ENCODE measurements around the gene ZNF423.

The ZNF423 gene

DNA sequence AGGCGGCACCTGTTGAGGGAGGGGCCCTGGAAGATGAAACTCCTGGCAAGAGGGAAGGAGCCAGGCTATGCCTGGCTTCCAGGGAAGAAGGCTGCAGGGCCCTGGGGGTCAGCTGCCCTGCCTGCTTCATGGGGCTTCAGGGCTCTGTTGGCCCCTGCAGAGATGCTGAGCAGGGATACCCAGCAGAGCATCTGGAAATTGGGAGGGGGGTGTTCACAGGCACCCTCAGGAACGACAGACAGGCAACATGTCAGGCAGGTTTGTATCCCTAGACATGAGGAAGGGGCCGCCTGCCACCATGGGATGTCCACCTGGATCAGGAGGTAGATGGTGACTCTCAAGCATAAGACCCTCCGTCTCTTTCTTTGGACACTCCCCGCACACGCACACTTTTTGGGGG is 13.8 kb upstream of the ZNF423 start:
- no peak for DNase-seq (ENCODE audit: low read depth)

DNA sequence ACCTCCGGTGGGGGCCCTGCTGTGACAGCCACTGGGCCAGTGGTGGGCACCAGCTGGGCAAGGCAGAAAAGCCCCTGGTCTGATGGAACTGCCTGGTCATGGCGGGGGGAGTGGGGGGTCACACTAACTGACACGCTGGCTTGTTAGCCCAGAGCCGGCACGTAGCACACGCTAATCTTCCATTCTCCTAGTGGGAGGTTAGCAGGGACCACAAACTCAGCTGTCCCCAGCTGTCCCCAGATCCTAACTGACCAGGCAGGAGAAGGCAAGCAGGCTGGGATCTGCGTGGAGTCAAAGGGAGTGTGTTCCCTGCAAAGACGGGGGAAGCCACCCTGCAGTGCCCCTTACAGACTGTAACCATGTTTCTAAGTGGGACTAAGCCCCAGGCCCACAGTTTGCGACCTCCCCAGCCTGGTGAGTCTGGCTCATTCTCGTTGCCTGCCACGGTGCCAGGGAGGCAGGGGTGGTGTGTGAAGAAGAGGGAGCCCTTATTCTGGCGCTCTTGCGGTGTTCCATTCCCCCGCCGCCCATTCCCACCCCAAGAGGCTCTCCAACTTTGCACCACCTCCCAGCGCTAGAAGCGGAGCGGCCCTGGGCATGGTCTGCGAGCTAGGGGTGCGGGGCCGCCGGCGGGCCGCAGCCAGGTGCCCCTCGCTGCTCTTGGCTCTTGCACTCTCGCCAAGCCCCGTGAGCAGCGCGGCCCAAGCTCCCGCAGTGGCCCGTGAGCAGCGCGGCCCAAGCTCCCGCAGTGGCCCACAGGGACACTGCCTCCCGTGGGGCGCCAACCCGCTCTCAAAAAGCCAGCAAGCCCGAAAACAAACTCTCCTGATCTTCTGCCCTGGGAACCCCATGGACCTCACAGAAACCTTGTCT is 12.1 kb upstream of the ZNF423 start:
- DNase-seq (ENCODE audit: low read depth): no peak

DNA sequence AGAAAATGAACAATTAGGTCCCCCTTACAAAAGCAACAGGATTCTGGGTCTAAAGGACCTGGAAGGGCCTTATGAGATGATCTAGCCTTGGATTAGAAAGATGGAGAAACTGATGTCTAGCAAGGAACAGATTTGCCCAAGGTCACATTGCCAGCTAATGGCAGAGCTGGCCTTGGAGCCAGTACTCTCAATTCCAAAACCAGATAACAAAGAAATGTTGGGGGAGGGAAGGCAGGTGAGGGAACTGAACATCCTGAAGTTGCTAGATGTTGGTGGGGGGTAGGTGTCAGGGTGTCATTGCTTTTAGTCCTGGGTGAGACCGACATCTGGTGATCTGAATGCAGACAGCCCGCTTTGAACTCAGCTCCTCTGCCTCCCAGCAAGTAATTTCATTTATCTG is 11.3 kb upstream of the ZNF423 start:
- DNase-seq (ENCODE audit: low read depth): no peak

DNA sequence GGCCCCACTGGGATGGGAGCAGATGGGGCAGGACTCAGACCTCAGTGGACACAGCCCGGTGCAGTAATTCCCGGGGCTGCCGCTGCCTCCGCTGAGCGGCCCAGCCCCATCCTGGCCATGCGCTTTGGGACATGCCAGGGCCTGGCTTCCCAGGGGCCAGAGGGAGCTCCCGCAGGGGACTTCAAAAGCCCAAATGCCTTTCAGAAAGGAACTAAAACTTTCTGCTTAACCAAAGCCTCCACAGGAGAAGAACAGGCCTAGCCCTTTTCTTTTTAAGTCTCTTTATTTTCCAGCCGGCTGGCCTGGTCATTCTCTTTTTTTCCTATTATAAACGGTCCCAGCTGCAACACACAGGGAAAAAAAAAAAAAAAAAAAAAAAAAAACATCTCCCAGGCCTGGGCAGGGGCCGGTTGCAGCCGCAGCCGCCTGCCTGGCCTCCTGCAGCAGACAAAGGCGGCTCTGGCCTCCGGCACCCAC is 10.7 kb upstream of the ZNF423 start:
- DNase-seq (ENCODE audit: low read depth): no peak

DNA sequence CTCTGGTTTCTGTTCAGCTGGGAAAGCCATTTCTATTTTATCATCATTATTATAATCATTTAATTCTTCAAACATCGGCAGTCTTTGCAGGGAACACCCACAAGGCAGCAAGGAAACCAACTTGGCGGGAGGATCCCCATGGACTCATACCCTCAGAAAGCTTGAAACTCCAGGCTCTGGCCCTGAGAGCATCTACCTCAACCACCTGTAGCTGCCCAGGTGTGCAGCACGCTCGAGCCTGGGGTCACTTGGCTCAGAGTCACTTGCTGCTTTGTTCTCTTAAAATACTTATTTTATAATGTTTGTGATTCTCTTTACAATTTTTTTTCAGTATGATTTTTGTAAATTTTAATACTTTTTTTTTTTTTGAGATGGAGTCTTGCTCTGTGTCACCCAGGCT is 6.8 kb upstream of the ZNF423 start:
- DNase-seq (ENCODE audit: low read depth): no peak

DNA sequence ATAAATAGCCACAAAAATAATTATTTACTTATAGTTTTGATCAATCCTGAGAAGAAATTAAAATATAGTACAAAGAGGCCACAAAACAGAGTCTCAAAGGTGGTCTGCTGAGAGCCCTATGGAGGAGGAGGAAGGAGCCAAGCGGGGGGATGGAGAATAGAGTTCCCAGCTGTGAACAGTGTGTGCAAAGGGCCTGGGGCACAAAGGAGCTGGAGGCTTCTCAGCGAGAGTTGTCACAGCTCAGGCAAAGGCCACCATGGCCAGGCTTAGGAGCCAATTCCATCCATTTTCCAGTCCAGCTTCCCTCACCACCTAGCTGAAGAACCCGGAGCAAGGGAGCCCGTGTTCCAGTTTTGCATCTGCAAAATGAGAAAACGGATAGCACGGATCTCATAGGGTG is 5.4 kb upstream of the ZNF423 start:
- DNase-seq (ENCODE audit: low read depth): no peak

DNA sequence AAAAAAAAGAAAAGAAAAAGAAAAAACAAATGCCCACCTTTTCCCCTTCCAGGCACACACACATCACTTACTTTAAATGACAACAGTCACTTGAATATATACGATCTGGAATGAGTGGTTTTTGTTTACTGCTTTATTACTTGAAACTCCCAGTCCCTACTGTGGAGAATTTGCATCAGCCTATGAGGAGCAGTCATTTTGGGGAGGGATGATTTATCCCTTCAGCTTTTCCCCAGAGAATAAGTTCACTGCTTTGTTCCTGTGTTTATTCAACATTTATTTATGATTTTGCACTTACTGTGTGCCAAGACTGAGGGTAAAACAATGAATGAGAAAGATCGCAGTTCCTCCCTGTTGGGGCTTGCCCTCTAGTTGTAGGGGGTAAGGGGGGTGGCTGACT is 4.7 kb upstream of the ZNF423 start:
- DNase-seq (ENCODE audit: low read depth): no peak

DNA sequence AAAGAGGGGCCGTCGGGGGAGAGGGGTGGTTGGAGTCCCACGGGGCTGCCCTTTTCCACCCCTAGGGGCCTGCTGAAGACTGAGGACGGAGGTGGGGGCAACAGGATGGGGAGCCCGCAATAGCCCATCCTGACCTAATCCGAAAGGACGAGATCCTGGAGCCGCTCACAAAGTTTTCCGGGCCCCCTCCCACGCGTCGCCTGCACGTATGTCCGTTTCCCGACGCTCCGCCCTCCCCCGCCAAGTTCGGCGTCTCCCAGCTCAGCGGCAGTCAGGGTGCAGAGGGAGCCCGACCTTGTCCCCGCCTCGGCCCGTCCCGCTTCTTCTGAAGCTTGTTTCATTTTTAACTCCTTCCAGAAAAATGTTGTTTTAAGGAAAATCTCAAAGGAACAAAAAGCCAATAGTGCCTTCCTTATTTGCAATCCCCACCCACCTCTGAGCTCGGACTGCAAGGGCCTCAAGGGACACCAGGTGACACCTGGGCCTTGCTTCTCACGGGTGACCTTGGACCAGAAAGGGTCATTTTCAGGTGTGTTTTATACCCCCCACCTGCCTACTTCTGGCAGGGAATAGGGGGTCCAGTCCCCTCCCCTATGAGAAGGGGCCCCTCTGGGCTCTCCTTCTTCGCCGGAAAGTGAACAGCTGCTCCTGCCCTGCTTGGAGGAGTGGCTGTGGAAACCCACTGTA is 3.4 kb upstream of the ZNF423 start:
- DNase-seq (ENCODE audit: low read depth): no peak

DNA sequence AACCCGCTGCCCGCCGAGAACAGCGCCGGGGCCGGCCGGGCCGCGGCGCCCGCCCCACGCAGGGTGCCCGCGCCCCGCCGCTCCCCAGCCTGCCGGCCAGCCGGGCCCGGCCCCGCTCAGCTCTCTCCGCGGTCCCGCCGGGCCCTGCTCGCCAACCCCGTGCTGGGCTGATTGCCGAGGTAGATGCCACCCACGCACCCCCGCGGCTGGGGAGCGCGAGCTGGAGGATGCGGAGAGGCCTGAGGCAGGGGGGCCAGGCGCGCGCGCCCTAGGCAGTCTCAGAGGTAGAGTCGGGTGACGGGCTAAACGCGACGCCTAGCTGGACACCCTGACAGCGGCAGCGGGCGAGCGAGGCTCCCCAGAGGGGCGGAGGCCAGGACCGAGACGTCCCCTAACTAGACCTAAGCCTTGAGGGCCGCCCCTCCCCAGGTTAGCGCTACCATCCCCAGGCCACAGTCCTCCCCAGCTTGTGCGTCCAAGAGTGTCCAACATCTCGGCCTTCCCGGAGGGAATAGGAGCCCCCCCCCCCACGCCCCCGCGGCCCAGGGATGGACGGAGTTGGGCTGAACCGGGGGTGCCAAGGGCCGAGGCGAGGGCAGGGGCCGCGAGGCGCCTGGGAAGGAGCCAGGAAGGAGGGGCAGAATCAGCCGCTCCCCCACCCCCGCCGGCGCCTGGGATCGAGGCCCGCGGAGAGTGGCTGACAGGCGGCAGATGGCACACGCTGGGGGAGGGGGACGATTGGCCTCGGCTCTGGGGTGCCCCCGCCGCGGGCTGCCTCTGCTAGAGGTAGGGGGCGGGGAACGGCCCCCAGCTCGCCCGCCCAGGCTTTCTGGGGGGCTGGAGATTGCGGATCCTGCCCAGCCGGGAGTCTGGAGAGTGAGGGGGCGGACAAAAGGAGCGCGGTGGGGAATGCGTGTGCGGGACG is 2.5 kb upstream of the ZNF423 start:
- peak; percentile 43 for DNase-seq (ENCODE audit: low read depth)

DNA sequence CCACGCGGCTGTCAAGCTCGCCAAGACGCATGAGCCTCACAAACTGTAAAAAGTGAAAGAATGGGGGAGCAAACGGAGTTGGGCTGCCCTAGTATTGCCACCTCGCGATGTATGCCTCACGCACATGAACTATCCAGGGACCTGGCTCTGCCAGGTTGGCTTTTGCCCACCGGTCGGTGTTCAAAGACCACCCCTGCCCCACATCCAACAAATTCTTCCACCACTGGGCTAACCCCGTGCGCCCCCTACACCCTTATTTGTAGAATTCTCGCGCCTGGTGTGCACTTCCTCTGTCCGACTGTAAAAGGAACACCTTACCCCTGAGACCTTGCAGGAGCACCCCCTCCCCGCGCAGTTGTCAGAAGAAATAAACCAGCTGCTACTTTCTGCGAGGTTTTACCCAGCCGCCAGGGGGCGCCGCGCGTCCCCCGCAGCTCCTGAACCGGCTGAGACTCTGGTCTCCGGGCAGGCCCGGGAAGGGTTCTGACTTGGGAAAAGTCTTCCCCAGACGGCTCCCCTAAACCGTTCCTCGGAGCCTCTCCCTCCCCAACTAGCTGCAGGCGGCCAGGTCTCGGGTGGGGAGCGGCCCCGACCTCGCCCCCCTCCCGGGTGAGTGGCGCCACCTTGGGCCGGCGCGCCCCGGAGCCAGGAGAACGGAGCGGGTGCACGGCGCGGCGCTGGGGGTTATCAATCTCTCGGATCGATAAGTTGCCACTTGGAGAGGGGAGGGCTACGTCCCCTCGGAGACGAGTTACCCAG is 1.7 kb upstream of the ZNF423 start:
- peak; percentile 47 for DNase-seq (ENCODE audit: low read depth)

DNA sequence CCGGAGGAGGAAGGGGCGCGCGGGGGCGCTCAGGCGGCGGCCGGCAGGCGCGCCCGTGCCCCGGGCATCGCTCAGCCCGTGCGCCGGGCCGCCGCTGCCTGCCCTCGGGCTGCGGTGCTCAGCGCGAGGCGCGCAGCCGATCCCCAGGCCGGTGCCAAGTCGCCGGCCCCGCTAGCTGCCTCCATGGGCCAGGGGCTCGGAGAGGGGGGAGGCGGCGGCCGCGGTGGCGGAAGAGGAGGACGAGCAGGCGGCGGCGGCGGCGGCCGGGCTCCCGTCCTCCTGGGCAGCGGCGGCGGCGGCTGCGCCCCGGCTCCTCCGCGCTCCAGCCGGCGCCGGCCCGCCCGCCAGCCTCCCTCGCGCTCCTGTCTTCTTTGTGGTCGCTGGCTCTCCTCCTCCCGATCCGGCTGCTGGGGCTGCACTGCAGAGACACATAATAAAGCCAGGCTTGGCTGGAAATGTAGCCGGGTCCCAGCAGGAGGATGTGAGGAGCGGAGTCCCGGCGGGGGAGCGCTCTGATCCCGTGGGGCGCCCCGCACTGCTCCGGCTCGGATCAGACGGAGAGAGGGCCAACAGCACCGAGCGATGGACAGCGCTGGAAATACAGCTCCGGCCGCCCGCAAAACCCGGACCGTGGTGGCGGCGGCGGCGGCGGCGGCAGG is 889 bp upstream of the ZNF423 start:
- peak; percentile 87 for DNase-seq (ENCODE audit: low read depth)

DNA sequence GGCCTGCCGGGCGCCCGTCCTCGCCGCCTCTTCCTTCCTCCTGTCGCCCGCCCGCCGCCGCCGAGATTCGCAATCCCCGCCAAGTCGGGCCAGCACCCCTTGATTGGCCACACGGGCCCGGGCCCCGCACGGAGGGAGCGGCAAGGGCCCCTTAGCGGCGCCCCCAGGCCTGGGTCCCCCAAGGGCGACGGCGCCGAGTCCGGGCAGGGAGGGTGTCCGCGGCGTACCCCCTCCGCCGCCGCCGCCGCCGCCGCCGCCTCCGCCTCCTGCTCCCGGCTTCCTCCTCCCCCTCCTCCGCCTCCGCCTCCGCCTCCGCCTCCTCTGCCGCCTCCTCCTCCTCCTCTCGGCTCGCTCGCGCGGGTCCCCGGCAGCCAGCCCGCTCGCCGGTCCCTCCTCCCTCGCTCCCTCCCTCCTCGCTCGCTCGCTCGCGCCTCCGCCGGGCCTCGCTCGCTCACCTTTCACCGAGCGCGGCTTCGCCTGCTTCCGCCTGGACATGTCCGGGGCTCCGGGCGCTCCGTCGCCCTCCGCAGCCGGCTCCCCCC is 561 bp downstream of the ZNF423 start:
- DNase-seq (ENCODE audit: low read depth): peak; percentile 78

DNA sequence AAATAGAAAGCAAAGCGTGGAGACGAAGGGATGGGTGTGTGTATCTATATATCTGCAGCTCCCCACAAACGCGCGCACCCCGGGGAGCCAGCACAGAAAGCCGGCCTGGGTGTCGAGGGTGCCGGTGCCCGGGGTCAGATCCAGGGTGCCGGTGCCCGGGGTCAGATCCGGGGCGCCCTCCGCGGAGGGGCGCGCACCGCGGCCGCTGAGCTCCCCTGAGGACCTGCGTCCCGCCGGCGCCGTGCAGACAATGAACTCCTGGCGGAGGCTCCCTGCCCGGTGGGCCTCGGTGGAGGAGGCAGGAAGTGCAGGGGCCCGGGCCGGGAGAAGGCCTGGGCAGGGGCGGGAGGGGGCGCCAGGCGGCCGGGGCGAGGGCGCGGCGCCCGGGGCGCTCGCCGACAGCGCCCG is 1.1 kb downstream of the ZNF423 start:
- DNase-seq (ENCODE audit: low read depth): no peak

DNA sequence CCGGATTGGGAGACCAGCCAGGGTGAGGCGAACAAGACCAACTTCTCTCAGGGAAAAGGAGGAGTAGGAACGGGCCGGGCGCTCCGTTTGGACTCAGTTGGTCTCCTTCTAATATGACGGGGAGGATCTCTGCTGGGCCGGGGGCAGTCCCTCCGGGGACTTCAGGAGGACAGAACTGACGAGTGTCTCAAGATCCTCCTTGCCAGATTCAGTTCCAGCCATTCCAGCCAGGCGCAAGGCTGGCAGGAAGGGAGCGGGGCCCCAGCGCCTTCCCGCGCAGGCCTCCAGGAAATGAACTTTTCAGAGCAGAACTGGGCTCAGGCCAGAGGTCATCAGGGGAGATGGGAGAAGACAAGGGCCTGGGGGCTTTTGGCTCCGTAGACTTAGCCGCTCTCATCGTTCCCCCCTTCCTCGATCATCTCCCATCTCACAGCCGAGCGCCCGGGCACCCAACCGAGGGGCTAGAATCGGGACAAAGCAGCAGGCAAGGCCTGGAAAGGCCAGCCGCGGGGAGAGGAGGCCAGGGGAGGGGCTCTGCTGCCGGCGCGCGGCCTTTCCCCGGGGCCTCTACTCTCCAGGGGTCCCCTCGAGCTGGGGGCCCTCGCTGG is 1.6 kb downstream of the ZNF423 start:
- no peak for DNase-seq (ENCODE audit: low read depth)

DNA sequence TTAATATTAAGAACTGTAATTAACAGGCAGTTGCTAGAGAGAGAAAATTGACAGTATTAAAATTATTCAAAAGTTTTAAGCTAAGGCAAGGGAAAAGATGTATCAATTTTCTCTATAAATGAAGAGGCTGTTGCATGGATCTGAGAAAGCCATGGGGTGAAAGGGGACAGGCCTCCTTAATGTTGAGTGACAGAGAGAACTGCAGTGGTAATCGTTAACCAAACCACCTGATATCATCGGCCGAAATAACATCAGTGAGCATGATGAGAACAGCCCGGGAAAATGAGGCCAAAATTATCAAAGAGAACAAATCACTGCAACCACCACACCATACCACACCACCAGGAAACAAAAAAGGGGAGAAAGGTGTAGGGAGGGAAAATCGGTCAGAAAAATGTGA is 3.6 kb downstream of the ZNF423 start:
- DNase-seq (ENCODE audit: low read depth): no peak

DNA sequence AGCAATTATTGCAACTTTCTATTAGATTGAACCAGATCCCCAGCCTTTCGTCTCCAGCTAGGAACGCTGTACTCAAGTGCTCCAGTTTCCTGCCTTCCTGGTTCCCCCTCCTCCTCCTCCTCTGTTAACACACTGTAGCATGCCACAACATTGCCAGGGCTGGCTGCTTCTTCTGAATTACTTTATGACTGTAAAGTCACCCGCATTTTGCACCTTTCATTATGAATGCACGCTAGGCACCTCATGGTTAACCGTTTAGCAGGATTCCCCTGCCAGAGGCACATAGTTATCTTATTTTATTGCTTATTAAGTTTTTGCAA is 4.5 kb downstream of the ZNF423 start:
- no peak for DNase-seq (ENCODE audit: low read depth)

DNA sequence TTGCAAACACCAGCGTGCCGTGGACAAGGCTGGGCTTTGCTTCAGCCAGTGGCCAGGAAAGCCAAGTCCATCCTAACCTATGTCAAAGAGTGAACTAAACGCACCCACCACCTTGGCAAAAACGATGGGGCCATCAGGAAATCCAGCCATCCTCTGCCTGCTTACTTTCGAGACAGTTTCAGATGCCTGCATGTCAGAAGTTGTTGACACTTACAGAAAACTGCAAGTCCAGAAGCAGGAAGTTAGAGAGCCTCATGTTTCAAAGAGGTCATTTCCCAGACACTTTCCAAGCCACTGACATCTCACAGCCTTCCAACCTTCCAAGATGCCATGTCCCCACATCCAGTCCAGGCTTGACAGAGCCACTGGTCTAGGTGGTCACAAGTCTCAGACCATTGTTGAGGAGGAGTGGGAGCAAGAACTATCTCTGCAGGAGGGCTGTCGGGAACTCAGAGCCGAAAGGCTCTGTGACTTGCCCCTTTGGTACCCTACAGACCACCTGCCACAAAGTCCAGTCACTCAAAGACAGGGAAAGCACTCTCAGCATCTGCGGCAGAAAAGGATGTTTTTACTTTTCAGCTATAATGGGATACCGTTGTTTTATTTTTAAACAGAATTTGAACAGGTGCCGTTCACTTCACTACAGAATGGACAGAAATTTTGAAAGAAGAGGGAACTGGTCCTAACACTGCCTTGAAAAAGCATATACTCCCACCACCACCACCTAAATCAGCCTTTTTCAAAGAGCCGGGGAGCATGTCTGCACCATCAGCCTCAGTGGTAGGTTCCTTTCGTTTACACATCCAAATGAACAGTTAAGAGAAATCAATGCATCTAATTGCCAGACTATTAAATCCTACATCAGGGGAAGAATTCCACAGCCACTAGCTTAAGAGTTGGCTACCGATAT is 5.1 kb downstream of the ZNF423 start:
- DNase-seq (ENCODE audit: low read depth): no peak

DNA sequence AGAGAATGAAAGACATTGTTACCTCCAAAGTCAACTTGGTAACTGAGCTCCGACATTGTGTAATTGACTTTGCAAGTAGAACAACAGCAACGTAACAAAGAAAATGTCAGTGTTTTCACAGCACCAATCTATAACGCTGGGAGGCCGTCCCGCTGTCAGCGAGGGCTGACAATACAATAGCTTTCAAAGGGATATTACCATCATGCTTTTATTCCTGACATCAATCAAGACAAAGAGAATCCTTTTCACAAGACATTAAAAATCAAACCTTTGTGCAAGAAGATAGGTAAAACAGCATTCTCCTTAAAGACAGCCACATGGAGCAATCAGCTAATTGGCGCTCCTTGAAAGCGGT is 6.2 kb downstream of the ZNF423 start:
- DNase-seq (ENCODE audit: low read depth): no peak

DNA sequence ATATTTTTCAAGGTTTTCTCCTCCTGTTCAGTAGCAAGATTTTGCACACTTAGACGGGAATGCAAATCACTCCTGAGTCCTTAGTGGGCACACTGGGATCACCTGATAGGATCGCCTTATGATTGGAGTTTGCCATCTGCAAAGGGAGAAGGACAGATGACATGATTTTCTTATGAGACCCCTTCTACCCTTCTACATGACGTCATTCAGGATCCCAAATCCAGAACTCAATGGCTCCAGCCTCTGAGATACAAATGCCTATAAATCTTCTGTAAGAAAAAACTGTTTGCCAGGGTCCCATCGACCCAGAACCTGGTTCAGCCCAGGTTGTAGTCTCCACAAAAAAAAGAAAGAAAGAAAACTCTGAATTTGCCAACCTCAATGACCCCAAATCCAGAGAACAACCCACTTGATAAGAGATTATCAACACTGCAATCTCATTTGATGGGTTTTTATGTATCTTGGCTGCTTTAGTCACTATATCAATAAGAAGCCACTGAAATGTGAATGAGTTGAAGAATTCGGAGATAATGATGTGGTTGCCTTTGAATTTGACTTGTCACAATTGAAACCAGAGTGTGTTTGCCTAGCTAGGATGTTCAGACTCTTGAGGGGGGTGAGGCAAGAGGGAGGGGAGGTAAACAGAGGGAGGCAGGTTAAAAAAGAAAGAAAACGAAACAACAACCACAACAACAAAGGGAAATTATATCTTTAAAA is 6.7 kb downstream of the ZNF423 start:
- DNase-seq (ENCODE audit: low read depth): no peak
